HL-60 (cell line): ENCODE data around the gene KIAA0930.

Experiments
- POLR2AphosphoS5 ChIP-seq: IDR thresholded peaks from 2 replicates; pipeline ENCODE4 v1.6.1; 2012; ENCODE audit warnings: low read depth
- TF ChIP-seq, protein P1 (sequence below): IDR thresholded peaks from one replicate; pipeline ENCODE4 v1.5.1; 2011; ENCODE audit warnings: low read length, control low read depth, inconsistent platforms; ENCODE audit not compliant: insufficient read depth

- TF ChIP-seq, protein P1, sequence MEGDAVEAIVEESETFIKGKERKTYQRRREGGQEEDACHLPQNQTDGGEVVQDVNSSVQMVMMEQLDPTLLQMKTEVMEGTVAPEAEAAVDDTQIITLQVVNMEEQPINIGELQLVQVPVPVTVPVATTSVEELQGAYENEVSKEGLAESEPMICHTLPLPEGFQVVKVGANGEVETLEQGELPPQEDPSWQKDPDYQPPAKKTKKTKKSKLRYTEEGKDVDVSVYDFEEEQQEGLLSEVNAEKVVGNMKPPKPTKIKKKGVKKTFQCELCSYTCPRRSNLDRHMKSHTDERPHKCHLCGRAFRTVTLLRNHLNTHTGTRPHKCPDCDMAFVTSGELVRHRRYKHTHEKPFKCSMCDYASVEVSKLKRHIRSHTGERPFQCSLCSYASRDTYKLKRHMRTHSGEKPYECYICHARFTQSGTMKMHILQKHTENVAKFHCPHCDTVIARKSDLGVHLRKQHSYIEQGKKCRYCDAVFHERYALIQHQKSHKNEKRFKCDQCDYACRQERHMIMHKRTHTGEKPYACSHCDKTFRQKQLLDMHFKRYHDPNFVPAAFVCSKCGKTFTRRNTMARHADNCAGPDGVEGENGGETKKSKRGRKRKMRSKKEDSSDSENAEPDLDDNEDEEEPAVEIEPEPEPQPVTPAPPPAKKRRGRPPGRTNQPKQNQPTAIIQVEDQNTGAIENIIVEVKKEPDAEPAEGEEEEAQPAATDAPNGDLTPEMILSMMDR: no peak
- no peak for TF ChIP-seq POLR2AphosphoS5
Observed at GRCh38 chr22:45218976-45219375, 21.7 kb downstream of the KIAA0930 start.
